NB4 (cell line): ENCODE measurements around the gene IL18RAP.

ENCODE experiments used
- CTCF ChIP-seq: IDR thresholded peaks from one replicate; pipeline ENCODE4 v1.5.1; 2012; ENCODE audit warnings: low read depth, low read length
- MYC ChIP-seq: IDR thresholded peaks from 2 replicates; pipeline ENCODE4 v1.6.1; 2011; ENCODE audit warnings: low read depth, low read length
- POLR2A ChIP-seq: IDR thresholded peaks from 2 replicates; pipeline ENCODE4 v1.6.1; 2011; ENCODE audit warnings: mild to moderate bottlenecking; ENCODE audit not compliant: insufficient read length; ENCODE audit errors: extremely low read depth

GRCh38 chr2:102473020-102473419 is 50.1 kb downstream of the IL18RAP start, which contains the start of gene SLC9A4:
- TF ChIP-seq CTCF (peak; percentile 88), POLR2A (no peak), MYC (no peak)
